HG03342 (cell line): ENCODE results near the gene MAP2K4.

ENCODE experiments used
- ATAC-seq: cut with Tn5 transposase; IDR thresholded peaks from one replicate; pipeline ENCODE4 v1.9.1; 2021; ENCODE audit warnings: mild to moderate bottlenecking, moderate library complexity; ENCODE audit not compliant: unreplicated experiment

The MAP2K4 gene

GRCh38 chr17:12037970-12038369, 17.3 kb downstream of the MAP2K4 start:
- ATAC-seq, result no peak

- no peak for ATAC-seq
Observed at GRCh38 chr17:12040478-12040877, 19.8 kb downstream of the MAP2K4 start.

- no peak for ATAC-seq
Observed at GRCh38 chr17:12041312-12041711, 20.6 kb downstream of the MAP2K4 start.

- ATAC-seq, result no peak
Observed at GRCh38 chr17:12043702-12044101, 23.0 kb downstream of the MAP2K4 start.

GRCh38 chr17:12046786-12047185, 26.1 kb downstream of the MAP2K4 start:
- ATAC-seq, result no peak

- no peak for ATAC-seq
Observed at GRCh38 chr17:12047681-12048376, 27.2 kb downstream of the MAP2K4 start.

GRCh38 chr17:12048843-12049473, 28.3 kb downstream of the MAP2K4 start:
- ATAC-seq, result no peak

GRCh38 chr17:12050646-12051225, 30.1 kb downstream of the MAP2K4 start:
- ATAC-seq, result no peak

GRCh38 chr17:12053552-12053951, 32.9 kb downstream of the MAP2K4 start:
- ATAC-seq, result no peak

GRCh38 chr17:12055889-12056288, 35.2 kb downstream of the MAP2K4 start:
- ATAC-seq, result no peak

GRCh38 chr17:12057520-12057919, 36.8 kb downstream of the MAP2K4 start:
- ATAC-seq, result no peak

- no peak for ATAC-seq
Observed at GRCh38 chr17:12058535-12058934, 37.9 kb downstream of the MAP2K4 start.

GRCh38 chr17:12062249-12062648, 41.6 kb downstream of the MAP2K4 start:
- no peak for ATAC-seq

- ATAC-seq, result no peak
Observed at GRCh38 chr17:12064395-12064794, 43.7 kb downstream of the MAP2K4 start.

GRCh38 chr17:12067485-12067884, 46.8 kb downstream of the MAP2K4 start:
- no peak for ATAC-seq

GRCh38 chr17:12068946-12069345, 48.3 kb downstream of the MAP2K4 start:
- no peak for ATAC-seq

GRCh38 chr17:12070561-12070960, 49.9 kb downstream of the MAP2K4 start:
- no peak for ATAC-seq

GRCh38 chr17:12074346-12074745, 53.7 kb downstream of the MAP2K4 start:
- ATAC-seq, result no peak

GRCh38 chr17:12077773-12078172, 57.1 kb downstream of the MAP2K4 start:
- no peak for ATAC-seq

GRCh38 chr17:12078791-12079190, 58.1 kb downstream of the MAP2K4 start:
- ATAC-seq, result no peak

- ATAC-seq, result no peak
Observed at GRCh38 chr17:12081720-12082119, 61.0 kb downstream of the MAP2K4 start.
